Epithelial cell of proximal tubule (primary cell): ENCODE results near the gene RUVBL2. TPM values are rescaled to one million over a fixed set of nuclear protein-coding genes. Genes with fewer than 3 reads are reported as not detected.

Experiments used
- DNase-seq: peaks from one replicate; pipeline ENCODE4 v3.0.0-alpha.2; 2011; ENCODE audit warnings: low read depth
- H3K4me3 ChIP-seq: 2 replicates; pipeline ENCODE4 v1.5.1; 2011; ENCODE audit warnings: low read depth, mild to moderate bottlenecking, low read length
- total RNA-seq: library from RNA; depleted of rRNA; stranded (reverse); fragments of >200 nt; gene quantifications from 2 replicates; pipeline ENCODE4 v1.2.3, GENCODE V29; 2015
- TF ChIP-seq, protein P1 (sequence below): conservative IDR thresholded peaks from 2 replicates; pipeline ENCODE4 v1.5.1; 2012; ENCODE audit warnings: low read depth, mild to moderate bottlenecking, low read length

Gene RUVBL2
- total RNA-seq, 1 donor from 2014 or later: 212 TPM

DNA sequence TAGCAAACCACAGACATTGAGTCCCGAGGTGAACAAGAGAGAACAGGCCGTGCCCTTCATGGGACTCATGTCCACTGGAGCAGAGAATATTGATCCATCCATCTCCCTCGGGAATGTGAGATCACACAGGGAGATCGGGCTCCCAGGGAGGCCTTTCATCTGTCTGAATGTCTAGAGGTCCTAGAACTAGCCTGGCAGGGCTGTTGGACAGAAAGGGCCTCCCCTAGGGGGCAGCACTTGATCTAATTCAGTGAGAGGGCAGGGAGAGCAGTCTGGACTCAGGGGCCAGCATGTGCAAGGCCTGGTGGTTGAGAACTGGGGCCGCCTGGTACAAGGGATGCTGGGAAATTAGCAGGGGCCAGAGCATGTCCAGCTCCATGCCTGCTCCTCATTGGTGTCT lies 4.3 kb downstream of the RUVBL2 start:
- no peak overlapping the region for H3K4me3 ChIP-seq
- no peak for DNase-seq
- TF ChIP-seq, protein P1, sequence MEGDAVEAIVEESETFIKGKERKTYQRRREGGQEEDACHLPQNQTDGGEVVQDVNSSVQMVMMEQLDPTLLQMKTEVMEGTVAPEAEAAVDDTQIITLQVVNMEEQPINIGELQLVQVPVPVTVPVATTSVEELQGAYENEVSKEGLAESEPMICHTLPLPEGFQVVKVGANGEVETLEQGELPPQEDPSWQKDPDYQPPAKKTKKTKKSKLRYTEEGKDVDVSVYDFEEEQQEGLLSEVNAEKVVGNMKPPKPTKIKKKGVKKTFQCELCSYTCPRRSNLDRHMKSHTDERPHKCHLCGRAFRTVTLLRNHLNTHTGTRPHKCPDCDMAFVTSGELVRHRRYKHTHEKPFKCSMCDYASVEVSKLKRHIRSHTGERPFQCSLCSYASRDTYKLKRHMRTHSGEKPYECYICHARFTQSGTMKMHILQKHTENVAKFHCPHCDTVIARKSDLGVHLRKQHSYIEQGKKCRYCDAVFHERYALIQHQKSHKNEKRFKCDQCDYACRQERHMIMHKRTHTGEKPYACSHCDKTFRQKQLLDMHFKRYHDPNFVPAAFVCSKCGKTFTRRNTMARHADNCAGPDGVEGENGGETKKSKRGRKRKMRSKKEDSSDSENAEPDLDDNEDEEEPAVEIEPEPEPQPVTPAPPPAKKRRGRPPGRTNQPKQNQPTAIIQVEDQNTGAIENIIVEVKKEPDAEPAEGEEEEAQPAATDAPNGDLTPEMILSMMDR: peak; percentile 73

DNA sequence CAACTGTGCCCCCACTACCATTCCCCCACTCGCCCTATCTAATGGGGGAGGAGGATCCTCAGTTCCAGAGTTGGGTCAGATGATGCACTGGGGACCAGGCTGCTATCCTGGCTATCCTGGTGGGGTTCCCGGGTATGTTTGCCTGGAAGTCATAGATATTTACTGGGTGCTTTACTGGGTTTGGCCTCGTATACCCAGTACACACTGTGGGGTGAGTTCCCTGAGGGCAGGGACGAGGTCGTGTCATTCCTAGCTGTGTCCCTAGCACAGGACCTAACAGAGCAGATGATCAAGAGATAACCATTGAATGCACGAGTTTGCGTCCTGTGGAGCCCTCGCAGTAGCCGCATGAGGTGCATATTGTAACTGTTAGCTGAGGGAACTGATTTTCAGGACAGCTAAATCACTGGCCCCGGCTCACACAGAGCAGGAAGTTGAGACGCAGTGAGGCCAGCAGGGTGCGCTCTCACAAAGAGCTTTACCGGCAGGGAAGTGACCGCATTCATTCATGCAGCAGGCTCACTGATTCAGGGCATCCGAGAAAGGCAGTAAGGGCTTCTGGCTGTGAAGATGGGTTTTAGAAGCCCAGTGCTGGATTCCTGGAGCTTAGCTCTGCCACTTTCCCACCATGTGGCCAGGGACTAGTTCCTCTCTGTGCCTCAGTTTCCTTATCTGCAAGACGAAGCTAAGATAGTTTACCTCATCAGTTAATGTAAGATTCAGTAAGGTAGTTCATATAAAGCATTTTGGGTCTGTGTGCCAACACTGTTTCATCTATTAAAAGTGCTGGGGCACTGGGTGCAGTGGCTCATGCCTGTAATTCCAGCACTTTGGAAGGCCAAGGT lies 6.0 kb downstream of the RUVBL2 start:
- no peak for DNase-seq
- no peak overlapping the region for H3K4me3 ChIP-seq
- TF ChIP-seq, protein P1: peak; percentile 80

DNA sequence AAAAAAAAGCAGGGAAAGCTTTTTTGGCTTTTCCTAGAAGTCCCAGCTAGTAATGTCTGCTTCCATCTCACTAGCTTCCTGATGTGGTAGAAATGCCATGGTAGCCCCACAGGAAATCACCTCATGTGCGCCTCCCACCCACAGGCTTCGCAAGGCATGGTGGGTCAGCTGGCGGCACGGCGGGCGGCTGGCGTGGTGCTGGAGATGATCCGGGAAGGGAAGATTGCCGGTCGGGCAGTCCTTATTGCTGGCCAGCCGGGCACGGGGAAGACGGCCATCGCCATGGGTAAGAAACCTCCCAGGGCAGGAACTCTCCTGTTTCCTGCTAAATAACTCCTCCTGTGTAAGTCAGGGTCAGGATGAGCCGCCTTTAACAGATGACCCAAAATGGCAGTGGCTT lies 10.4 kb downstream of the RUVBL2 start:
- DNase-seq: no peak
- no peak overlapping the region for H3K4me3 ChIP-seq
- TF ChIP-seq, protein P1: no peak

DNA sequence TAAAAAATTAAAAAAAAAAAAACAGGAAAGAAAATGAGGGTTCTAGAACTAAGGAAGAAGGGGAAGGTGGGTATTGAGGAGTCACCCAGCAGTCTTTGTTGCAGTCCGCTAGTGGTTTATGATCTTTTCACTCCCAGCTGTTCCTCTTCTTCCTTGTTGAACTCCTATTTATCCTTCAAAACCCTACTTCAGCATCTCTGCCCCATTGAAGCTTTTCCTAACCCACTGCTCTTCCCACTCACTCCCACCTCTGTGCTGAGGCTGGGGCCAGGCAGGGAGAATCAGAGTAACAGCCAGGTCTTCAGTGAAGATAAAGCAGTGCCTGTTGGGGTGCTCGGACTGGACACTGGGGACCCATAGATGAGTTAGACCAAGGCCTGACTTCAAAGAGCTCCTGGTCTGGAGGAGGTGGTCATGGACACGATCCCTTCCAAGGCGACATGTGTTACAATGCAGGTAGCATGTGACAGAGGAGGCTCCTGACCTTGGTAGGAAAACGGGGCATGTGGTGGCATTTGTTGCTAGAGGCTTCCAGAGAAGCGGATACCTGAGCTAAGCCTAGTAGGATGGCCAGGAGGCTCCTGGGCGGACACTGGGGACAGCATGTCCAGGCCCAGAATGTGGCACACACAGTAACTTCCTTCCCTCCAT lies 11.4 kb downstream of the RUVBL2 start:
- no peak overlapping the region for H3K4me3 ChIP-seq
- DNase-seq: no peak
- TF ChIP-seq, protein P1: no peak

DNA sequence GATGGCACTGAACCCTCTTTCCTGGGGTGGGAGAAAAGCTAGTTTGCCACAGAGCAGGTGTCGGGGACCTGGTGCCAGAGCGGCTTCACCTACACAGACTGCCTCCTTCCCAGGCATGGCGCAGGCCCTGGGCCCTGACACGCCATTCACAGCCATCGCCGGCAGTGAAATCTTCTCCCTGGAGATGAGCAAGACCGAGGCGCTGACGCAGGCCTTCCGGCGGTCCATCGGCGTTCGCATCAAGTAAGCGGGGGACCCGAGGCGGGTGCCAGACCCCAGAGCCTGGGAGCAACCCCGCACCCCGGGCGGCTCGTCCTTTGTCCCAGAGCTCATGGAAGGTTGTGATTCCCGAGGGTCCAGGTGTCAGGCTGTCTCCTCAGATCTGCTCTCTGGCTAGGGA lies 13.2 kb downstream of the RUVBL2 start:
- no peak overlapping the region for H3K4me3 ChIP-seq
- no peak for DNase-seq
- TF ChIP-seq, protein P1: no peak

DNA sequence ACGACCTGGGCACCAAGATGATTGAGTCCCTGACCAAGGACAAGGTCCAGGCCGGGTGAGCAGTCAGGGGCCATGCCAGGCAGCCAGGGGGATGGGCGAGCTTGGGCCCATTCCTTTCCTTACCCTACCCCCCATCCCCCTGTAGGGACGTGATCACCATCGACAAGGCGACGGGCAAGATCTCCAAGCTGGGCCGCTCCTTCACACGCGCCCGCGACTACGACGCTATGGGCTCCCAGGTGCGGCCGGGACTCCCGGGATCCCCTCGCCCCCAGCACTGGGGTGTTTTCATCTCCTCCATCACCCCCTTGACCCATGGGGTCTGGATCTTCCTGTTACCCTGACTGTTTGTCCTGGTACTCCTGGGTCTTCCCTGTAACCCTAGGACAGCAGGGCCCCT lies 16.1 kb downstream of the RUVBL2 start:
- H3K4me3 ChIP-seq: no peak overlapping the region
- TF ChIP-seq, protein P1: no peak
- DNase-seq: no peak

DNA sequence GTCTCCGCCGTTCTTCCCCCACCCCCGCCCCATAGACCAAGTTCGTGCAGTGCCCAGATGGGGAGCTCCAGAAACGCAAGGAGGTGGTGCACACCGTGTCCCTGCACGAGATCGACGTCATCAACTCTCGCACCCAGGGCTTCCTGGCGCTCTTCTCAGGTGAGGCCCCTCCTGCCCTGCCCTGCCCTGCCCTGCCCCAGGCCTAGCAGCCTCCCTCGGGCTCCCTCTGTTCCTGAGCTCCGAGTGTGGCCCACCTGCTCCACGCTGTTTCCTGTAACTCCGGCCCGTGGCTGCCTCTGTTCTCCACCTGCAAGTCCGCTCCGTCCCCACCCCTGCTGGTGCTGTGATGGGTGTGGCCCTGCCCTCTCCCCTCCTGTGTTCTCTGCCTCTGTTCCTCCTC lies 16.8 kb downstream of the RUVBL2 start:
- no peak for DNase-seq
- TF ChIP-seq, protein P1: no peak

More for the DNA sequence above, 16.8 kb downstream of the RUVBL2 start:
- H3K4me3 ChIP-seq: no peak overlapping the region
